Lower leg skin (tissue), 4 donors: ENCODE measurements around the gene CCDC187. TPM values are rescaled to one million over a fixed set of nuclear protein-coding genes. Genes with fewer than 3 reads are reported as not detected.
A peak's percentile ranks its signal among the peaks of the same experiment; 100 is the strongest.

ENCODE experiments used
- DNase-seq, 2 donors: peaks; one replicate each; pipeline ENCODE4 v3.0.0-alpha.2; 2019; ENCODE audit warnings: low spot score in 2 of 2
- H3K4me3 ChIP-seq: fragments of 200-600 bp; sonication (generic); 2 replicates; pipeline ENCODE4 v1.5.1; 2017; ENCODE audit warnings: mild to moderate bottlenecking, low read depth; ENCODE audit not compliant: poor library complexity, severe bottlenecking
- POLR2A ChIP-seq, 2 donors: fragments of 450-650 bp; IDR thresholded peaks; one replicate each; pipeline ENCODE4 v1.6.1; 2016 to 2017; ENCODE audit warnings: antibody characterized with exemption in 2 of 2, mild to moderate bottlenecking in 1 of 2, moderate library complexity in 1 of 2
- WGBS, 2 donors: methylation state at CpG; one replicate each; pipeline ENCODE4 v1.1.5; 2018; 5-methylcytosine and 5-hydroxymethylcytosine counted together
- intact Hi-C: fragments of 100-400 bp; cut with DNase I; formaldehyde crosslinking; loops from one replicate; pipeline ENCODE4 v1.15.0; 2023; ENCODE audit warnings: low total_unique reads
- total RNA-seq, 4 donors: library from RNA; depleted of rRNA; stranded (reverse); fragments of >200 nt; gene quantifications; one replicate each; pipeline ENCODE4 v1.1.0, GENCODE V29; 2016
- TF ChIP-seq, protein P1 (sequence below), 3 donors: fragments of 450-650 bp; IDR thresholded peaks; one replicate each; pipeline ENCODE4 v1.5.1; 2016; ENCODE audit warnings: antibody characterized with exemption in 3 of 3, mild to moderate bottlenecking in 3 of 3, moderate library complexity in 2 of 3

Gene CCDC187
- total RNA-seq, 4 donors from 2014 or later, result 1.1 TPM; not detected in 3

DNA sequence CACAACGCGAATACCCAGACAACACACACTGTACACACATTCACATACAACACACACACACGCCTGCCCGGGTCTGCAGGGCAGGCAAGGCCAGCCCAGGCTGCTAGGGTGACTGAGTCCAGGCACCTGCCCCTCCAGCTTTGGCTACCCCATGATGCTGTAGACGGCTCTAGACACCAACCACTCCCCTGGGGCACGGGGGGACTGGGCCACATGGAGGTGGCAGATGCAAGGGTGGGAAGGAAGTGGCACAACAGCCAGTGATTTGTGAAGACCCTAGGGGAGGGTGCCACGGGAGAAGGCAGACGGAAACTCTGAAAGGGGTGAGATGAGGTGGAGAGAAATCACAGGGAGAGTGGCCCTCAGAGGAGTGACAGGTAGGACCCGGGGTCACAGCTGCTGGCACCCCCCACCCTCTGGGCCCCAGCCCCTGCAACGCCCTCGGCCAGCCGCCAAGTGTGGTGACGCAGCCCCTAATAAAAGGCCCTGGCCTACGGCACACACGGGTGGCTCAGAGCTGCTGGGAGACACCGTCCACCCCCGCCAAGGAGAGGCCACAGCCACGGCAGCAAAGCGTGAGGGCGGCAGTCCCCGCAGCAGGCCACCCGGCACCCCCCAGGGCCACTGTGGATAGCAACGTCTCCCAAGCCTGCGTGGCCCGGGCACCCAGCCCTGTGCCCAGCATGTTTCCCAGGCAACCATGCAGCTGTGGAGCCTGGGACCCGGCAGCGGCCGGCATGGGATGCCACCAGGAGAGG lies 6.6 kb upstream of the CCDC187 start:
- WGBS, 2 donors, result 42 to 43% methylated on average over 18 to 25 of the region's 28 CpGs
- DNase-seq, result no peak
- H3K4me3 ChIP-seq, result no peak overlapping the region
- TF ChIP-seq, protein P1, sequence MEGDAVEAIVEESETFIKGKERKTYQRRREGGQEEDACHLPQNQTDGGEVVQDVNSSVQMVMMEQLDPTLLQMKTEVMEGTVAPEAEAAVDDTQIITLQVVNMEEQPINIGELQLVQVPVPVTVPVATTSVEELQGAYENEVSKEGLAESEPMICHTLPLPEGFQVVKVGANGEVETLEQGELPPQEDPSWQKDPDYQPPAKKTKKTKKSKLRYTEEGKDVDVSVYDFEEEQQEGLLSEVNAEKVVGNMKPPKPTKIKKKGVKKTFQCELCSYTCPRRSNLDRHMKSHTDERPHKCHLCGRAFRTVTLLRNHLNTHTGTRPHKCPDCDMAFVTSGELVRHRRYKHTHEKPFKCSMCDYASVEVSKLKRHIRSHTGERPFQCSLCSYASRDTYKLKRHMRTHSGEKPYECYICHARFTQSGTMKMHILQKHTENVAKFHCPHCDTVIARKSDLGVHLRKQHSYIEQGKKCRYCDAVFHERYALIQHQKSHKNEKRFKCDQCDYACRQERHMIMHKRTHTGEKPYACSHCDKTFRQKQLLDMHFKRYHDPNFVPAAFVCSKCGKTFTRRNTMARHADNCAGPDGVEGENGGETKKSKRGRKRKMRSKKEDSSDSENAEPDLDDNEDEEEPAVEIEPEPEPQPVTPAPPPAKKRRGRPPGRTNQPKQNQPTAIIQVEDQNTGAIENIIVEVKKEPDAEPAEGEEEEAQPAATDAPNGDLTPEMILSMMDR (IDR thresholded peaks at IDR 0.05), result no peak
- no peak for TF ChIP-seq POLR2A (IDR thresholded peaks at IDR 0.05)
- intact Hi-C loops, result no loop called here

DNA sequence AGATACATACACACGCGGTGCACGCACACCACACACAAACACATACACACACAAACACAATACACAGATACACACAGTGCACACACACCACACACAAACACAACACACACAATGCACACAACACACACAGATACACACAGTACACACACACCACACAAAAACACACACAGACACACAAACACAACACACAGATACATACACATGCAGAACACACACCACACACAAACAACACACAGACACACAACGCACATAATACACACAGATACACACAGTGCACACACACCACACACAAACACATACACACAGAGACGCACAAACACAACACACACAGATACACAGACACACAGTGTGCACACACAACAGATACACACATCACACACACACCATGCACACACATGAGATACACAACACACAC lies 5.9 kb upstream of the CCDC187 start:
- DNase-seq, result no peak
- 91 to 96% methylated on average over 5 of the region's 5 CpGs for WGBS, 2 donors
- intact Hi-C loops, result no loop called here
- no peak overlapping the region for H3K4me3 ChIP-seq
- no peak for TF ChIP-seq POLR2A (IDR thresholded peaks at IDR 0.05)
- TF ChIP-seq, protein P1 (IDR thresholded peaks at IDR 0.05), result peak in 1 of 3 donors; percentile 14

DNA sequence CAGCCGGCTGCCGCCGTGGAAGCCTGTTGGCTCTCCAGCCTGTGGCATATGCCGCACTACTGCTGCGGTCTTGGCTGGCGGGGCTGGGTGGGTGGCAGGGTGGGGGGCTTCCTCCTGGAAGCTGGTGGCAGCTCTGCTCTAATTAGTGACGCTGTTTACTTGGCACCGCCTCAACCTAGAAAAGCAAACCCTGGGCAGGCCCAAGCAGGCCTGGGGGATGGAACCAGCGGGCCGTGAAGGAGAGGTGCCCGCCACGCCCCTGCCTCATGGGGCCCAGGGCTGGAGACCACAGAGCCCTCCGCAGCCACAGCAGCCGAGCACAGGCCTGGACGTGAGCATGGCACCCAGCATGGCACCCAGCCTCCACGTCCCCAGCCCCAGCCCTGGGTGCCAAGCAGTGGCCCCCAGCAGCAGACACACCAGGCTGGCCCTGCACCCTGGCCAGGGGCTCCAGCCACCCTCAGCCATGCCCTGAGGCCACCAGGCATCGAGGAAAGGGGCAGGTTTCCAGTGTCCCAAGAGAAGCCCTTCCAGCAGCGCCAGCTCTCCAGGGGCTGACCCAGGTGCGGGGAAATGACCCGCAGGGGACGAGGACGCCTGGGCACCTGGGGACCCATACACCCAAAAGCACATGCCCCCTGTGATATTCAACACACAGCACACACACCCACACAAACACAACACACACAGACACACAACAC lies 5.4 kb upstream of the CCDC187 start:
- TF ChIP-seq POLR2A (IDR thresholded peaks at IDR 0.05), result no peak
- TF ChIP-seq, protein P1 (IDR thresholded peaks at IDR 0.05), result no peak
- WGBS, 2 donors, result 45 to 49% methylated on average over 17 to 18 of the region's 22 CpGs
- no peak overlapping the region for H3K4me3 ChIP-seq
- DNase-seq, result no peak
- intact Hi-C loops, result no loop called here

DNA sequence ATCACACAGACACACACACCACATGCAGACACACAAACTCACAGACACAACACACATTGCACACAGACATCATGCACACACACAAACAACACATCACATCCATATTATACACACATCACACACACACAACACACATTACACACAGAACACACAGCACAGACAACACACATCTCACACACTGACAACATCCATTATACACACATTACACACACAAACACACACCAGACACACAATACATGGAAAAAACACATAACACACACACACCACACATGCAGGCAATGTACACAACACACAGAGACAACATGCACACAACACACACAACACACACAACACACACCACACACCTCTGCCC lies 4.8 kb upstream of the CCDC187 start:
- no peak for TF ChIP-seq POLR2A (IDR thresholded peaks at IDR 0.05)
- TF ChIP-seq, protein P1 (IDR thresholded peaks at IDR 0.05), result no peak
- no peak overlapping the region for H3K4me3 ChIP-seq
- intact Hi-C loops, result no loop called here
- no peak for DNase-seq

DNA sequence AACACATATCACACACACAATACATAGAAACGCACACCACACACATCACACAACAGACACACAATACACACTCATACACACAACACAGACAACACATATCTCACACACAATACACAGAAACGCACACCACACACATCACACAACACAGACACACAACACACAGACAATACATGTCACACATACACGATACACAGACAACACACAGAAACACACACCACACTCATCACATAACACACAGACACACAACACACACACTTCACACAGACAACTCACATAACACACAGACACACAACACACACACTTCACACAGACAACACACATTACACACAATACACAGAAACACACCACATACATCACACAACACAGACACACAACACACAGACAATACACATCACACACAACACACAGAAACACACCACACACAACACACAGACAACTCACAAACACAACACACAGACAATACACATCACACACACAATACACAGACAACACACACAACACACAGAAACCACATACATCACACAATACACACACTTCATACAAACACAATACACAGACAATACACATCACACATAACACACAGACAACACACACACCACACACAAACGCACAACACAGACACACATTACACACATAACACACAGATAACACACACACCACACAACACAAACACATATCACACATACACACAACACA lies 4.3 kb upstream of the CCDC187 start:
- no peak for DNase-seq
- no peak overlapping the region for H3K4me3 ChIP-seq
- 87 to 92% methylated on average over 4 of the region's 4 CpGs for WGBS, 2 donors
- intact Hi-C loops, result no loop called here
- TF ChIP-seq POLR2A (IDR thresholded peaks at IDR 0.05), result no peak
- TF ChIP-seq, protein P1 (IDR thresholded peaks at IDR 0.05), result no peak
